SK-N-SH (cell line): ENCODE measurements around the gene USP2. TPM values are rescaled to one million over a fixed set of nuclear protein-coding genes. Genes with fewer than 3 reads are reported as not detected.

Experiments used
- CTCF ChIA-PET: fragments of 300-600, 350-600 bp; formaldehyde crosslinking; extraction: SDS; loops from one replicate; lab custom pipeline; 2021; lab: Yijun Ruan, JAX
- POLR2A ChIA-PET: fragments of 350-600 bp; sonication (Branson Sonifier 250); formaldehyde crosslinking; extraction: SDS; loops from one replicate; lab custom pipeline; 2020; ENCODE audit warnings: antibody characterized with exemption, inconsistent platforms; lab: Yijun Ruan, JAX
- DNase-seq: peaks from one replicate; pipeline ENCODE4 v3.0.0; 2012
- H2AFZ ChIP-seq: fragments of 200-600 bp; sonication (generic); 2 replicates; pipeline ENCODE4 v1.8.1; 2016; ENCODE audit warnings: antibody characterized with exemption, mild to moderate bottlenecking, low read depth
- H3F3A ChIP-seq: fragments of 200-600 bp; sonication (generic); replicated peaks from 2 replicates; pipeline ENCODE3; 2016; ENCODE audit warnings: antibody characterized with exemption, mild to moderate bottlenecking; ENCODE audit not compliant: insufficient read depth
- H3K27ac ChIP-seq, 2 experiments: fragments of 200-500 bp in 1 of 2; fragments of 200-600 bp in 1 of 2; sonication (Bioruptor generic) in 1 of 2; sonication (generic), shearing (Covaris generic) in 1 of 2; 2 replicates each; pipeline versions ENCODE4 v1.5.1 to v1.6.1; 2014 to 2016; ENCODE audit warnings: low read depth in 2 of 2, inconsistent platforms in 1 of 2, low read length in 1 of 2, mild to moderate bottlenecking in 1 of 2, mixed read lengths in 1 of 2
- H3K27me3 ChIP-seq: fragments of 200-600 bp; sonication (generic), shearing (Covaris generic); 2 replicates; pipeline ENCODE4 v1.6.1; 2016; ENCODE audit warnings: mixed run types; ENCODE audit not compliant: insufficient read depth
- H3K36me3 ChIP-seq, 2 experiments: fragments of 200-500 bp in 1 of 2; fragments of 200-600 bp in 1 of 2; sonication (Bioruptor generic) in 1 of 2; sonication (generic) in 1 of 2; replicated peaks in 1 of 2; 2 replicates each; pipeline versions ENCODE3 to v1.5.1; 2014 to 2016; ENCODE audit warnings: low read length in 1 of 2, mild to moderate bottlenecking in 1 of 2; ENCODE audit not compliant: insufficient read depth in 2 of 2, control insufficient read depth in 1 of 2
- H3K4me1 ChIP-seq, 2 experiments: fragments of 200-500 bp in 1 of 2; fragments of 200-600 bp in 1 of 2; sonication (Bioruptor generic) in 1 of 2; sonication (generic), shearing (Covaris generic) in 1 of 2; 2 replicates each; pipeline versions ENCODE4 v1.5.1 to v1.6.1; 2014 to 2016; ENCODE audit warnings: low read depth in 1 of 2, low read length in 1 of 2, mixed run types in 1 of 2; ENCODE audit not compliant: insufficient read depth in 2 of 2, control insufficient read depth in 1 of 2
- H3K4me2 ChIP-seq: fragments of 200-600 bp; sonication (generic), shearing (Covaris generic); 2 replicates; pipeline ENCODE4 v1.6.1; 2017; ENCODE audit warnings: mixed run types
- H3K4me3 ChIP-seq, 2 experiments: fragments of 200-500 bp in 1 of 2; fragments of 200-600 bp in 1 of 2; sonication (Bioruptor generic) in 1 of 2; sonication (generic), shearing (Covaris generic) in 1 of 2; 2 replicates each; pipeline versions ENCODE4 v1.5.1 to v1.8.1; 2014 to 2016; ENCODE audit warnings: low read depth in 2 of 2, inconsistent platforms in 1 of 2, low read length in 1 of 2, mild to moderate bottlenecking in 1 of 2, mixed read lengths in 1 of 2, moderate library complexity in 1 of 2
- H3K79me2 ChIP-seq: fragments of 200-600 bp; sonication (generic); 2 replicates; pipeline ENCODE4 v1.8.1; 2017; ENCODE audit warnings: mild to moderate bottlenecking; ENCODE audit not compliant: insufficient read depth
- H3K9ac ChIP-seq: fragments of 200-600 bp; sonication (generic); 2 replicates; pipeline ENCODE4 v1.6.1; 2017; ENCODE audit warnings: mixed run types
- H3K9me2 ChIP-seq: fragments of 200-600 bp; sonication (generic); 2 replicates; pipeline ENCODE4 v1.6.1; 2017; ENCODE audit warnings: mixed run types
- H3K9me3 ChIP-seq: fragments of 200-600 bp; sonication (generic); 2 replicates; pipeline ENCODE4 v1.6.1; 2017; ENCODE audit warnings: mixed run types, mild to moderate bottlenecking, moderate library complexity
- H4K20me1 ChIP-seq: fragments of 200-600 bp; sonication (generic); 2 replicates; pipeline ENCODE4 v1.6.1; 2017; ENCODE audit warnings: mild to moderate bottlenecking, mixed run types; ENCODE audit not compliant: insufficient read depth
- EP300 ChIP-seq, 2 experiments: IDR thresholded peaks; 2 replicates each; pipeline versions ENCODE4 v1.4.0 to v1.6.1; 2012; ENCODE audit warnings: borderline replicate concordance in 1 of 2, low read depth in 1 of 2, low read length in 1 of 2
- FOSL2 ChIP-seq: IDR thresholded peaks from 2 replicates; pipeline ENCODE4 v1.4.0; 2012; ENCODE audit warnings: low read depth, mild to moderate bottlenecking, moderate library complexity, borderline replicate concordance
- GABPA ChIP-seq: IDR thresholded peaks from 2 replicates; pipeline ENCODE4 v1.4.0; 2012; ENCODE audit warnings: low read depth, mild to moderate bottlenecking
- GATA2 ChIP-seq: sonication (generic); formaldehyde crosslinking; IDR thresholded peaks from 2 replicates; pipeline ENCODE4 v1.5.0; 2020; ENCODE audit warnings: mild to moderate bottlenecking, missing genetic modification reagents
- JUND ChIP-seq: IDR thresholded peaks from 2 replicates; pipeline ENCODE4 v1.4.0; 2012
- MEF2A ChIP-seq: IDR thresholded peaks from 2 replicates; pipeline ENCODE4 v1.4.0; 2012; ENCODE audit warnings: low read depth, borderline replicate concordance
- POLR2AphosphoS5 ChIP-seq: IDR thresholded peaks from 2 replicates; pipeline ENCODE4 v1.6.1; 2012; ENCODE audit warnings: low read depth, low read length
- RAD21 ChIP-seq: IDR thresholded peaks from 2 replicates; pipeline ENCODE4 v1.6.1; 2012; ENCODE audit warnings: mild to moderate bottlenecking, low read length
- RXRA ChIP-seq: IDR thresholded peaks from 2 replicates; pipeline ENCODE4 v1.4.0; 2012; ENCODE audit warnings: low read depth, mild to moderate bottlenecking, borderline replicate concordance
- SIN3A ChIP-seq: IDR thresholded peaks from 2 replicates; pipeline ENCODE4 v1.6.1; 2012; ENCODE audit warnings: low read depth, mild to moderate bottlenecking, low read length, moderate library complexity, borderline replicate concordance
- SMC3 ChIP-seq: IDR thresholded peaks from 2 replicates; pipeline ENCODE4 v1.6.1; 2012; ENCODE audit warnings: low read depth, low read length, improper control_type of control experiment
- TAF1 ChIP-seq: IDR thresholded peaks from 2 replicates; pipeline ENCODE4 v1.6.1; 2012; ENCODE audit warnings: low read depth, mild to moderate bottlenecking, low read length, moderate library complexity, borderline replicate concordance
- TCF12 ChIP-seq: IDR thresholded peaks from 2 replicates; pipeline ENCODE4 v1.4.0; 2012
- TEAD4 ChIP-seq: IDR thresholded peaks from 2 replicates; pipeline ENCODE4 v1.4.0; 2012; ENCODE audit warnings: mild to moderate bottlenecking, borderline replicate concordance; ENCODE audit not compliant: insufficient read depth
- WGBS: methylation state at CpG from one replicate; pipeline ENCODE4 v1.1.6; 2017; ENCODE audit warnings: low lambda C conversion rate; 5-methylcytosine and 5-hydroxymethylcytosine counted together
- polyA plus RNA-seq, 3 experiments: library from polyadenylated mRNA; depleted of rRNA; stranded (reverse); fragments of >200 nt; gene quantifications; 2 replicates each; pipeline ENCODE4 v1.2.3, GENCODE V29; 2012
- TF ChIP-seq, protein P1 (sequence below): IDR thresholded peaks from 2 replicates; pipeline ENCODE4 v1.4.0; 2012; ENCODE audit warnings: low read depth, borderline replicate concordance
- TF ChIP-seq, protein P2 (sequence below): IDR thresholded peaks from 2 replicates; pipeline ENCODE4 v1.6.1; 2012; ENCODE audit warnings: mild to moderate bottlenecking, low read depth, low read length, moderate library complexity
- TF ChIP-seq, protein P3 (sequence below): fragments of 150-350 bp; IDR thresholded peaks from 2 replicates; pipeline ENCODE4 v1.6.1; 2017; ENCODE audit warnings: antibody characterized with exemption, low read length, low read depth, borderline replicate concordance
- TF ChIP-seq, protein P4 (sequence below): IDR thresholded peaks from 2 replicates; pipeline ENCODE4; 2012
- TF ChIP-seq, protein P5 (sequence below): IDR thresholded peaks from 2 replicates; pipeline ENCODE4 v1.4.0; 2012; ENCODE audit warnings: low read depth
- TF ChIP-seq, protein P6 (sequence below): IDR thresholded peaks from 2 replicates; pipeline ENCODE4 v1.4.0; 2012; ENCODE audit warnings: low read depth, borderline replicate concordance

The USP2 gene
- polyA plus RNA-seq, 1 of the 3 experiments (the other 2 are of a cell fraction) = 0.97 TPM

DNA sequence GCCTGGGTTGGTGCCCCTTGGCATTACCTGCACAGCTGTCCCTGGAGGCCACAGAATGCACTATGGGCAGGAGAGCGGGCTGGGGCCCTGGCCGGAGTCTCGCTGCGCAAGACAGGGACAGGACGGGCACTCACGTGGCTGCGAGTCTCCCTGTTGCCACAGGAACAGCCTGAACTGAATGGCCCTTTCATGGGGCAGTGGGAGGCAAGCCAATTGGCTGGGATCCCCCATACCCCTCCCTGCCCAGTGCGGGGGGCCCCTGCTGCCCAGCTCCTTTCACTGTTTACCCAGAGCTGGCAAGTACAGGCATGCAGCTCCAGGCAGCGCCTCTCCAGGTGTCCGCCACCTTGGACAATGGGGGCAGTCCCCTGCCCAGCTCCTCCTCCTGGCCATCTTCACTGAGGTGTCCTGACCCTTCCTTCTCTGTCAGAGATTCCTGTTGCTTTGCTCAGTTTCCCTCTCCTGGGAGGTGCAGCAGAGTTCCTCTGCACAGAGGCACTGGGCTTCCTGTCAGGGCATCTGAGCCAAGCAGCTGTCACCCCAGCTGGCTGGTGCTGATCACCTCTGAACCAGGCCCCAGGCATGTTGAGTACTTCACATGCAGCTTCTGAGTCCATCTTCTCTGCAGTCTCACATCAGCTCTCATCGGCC, 5.2 kb downstream of the USP2 start (continued):
- TF ChIP-seq, protein P1, sequence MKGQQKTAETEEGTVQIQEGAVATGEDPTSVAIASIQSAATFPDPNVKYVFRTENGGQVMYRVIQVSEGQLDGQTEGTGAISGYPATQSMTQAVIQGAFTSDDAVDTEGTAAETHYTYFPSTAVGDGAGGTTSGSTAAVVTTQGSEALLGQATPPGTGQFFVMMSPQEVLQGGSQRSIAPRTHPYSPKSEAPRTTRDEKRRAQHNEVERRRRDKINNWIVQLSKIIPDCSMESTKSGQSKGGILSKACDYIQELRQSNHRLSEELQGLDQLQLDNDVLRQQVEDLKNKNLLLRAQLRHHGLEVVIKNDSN = no peak
- no peak for TF ChIP-seq TEAD4
- TF ChIP-seq MEF2A = no peak

DNA sequence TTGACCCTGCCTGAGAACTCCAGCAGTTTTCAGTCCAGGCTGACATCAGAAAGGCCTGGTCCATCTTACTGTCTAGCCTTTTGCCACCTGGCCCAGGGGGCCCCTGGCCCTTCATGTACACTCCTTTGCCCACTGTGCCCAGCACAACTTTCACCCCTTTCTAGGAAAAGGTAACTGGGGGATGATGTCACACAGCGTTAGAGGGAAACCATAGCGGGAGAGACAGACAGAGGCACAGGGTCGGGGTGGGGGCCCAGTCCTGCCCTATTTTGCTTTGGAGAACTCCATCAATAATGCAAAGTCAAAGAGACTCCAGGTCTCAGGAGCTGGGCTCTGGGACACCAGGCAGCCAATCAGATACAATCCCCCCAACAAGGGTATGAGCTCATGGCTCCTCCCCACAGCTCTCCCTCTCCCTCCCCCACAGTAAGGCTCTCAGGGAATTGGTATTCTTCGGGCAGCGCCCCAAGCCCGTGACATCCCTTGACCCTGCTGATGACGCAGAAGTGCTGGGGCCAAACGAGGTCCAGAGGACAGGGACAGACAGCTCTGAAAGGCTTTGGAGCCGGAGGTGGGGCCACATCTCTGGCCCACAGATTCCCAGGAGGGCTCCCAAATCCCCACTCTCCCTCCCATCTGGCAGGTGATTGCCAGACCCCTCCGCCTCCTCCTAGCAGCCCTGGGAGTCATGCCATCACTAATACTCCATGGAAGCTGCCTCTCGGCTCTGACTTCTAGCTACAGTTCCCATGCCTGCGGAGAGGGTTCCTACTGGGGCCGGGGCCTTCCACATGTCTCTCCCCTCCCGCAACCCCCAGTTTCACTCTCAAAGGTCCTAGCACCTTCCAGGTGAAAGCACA, 5.9 kb downstream of the USP2 start:
- ChIA-PET POLR2A (interaction anchor here (0.6 to 1.8 kb wide), 6 partner anchors 20 to 281 kb away, joined by 3 to 9 read pairs (median 6); no protein-coding TSS in a partner anchor), CTCF (interaction anchor here (0.6 to 22.5 kb wide), 19 partner anchors 11 to 353 kb away, joined by 3 to 390 read pairs (median 10); partner anchors contain the start of genes C1QTNF5, CBL, DPAGT1 and MFRP)
- H3K36me3 ChIP-seq = no peaks in the 10 kb centered on the region
- peaks cover 4 to 84% of the 10 kb centered on the region in 2 experiments for H3K4me1 ChIP-seq
- 86% methylated on average over 13 of the region's 14 CpGs for WGBS
- H3K79me2 ChIP-seq = no peaks in the 10 kb centered on the region
- H2AFZ ChIP-seq = no peak overlapping the region
- no peaks in the 10 kb centered on the region for H3F3A ChIP-seq
- H3K4me2 ChIP-seq = 0 out of 2 replicates have a peak overlapping the region, but pooled peaks have one; percentile 1
- DNase-seq = peak; percentile 45
- no peaks in the 10 kb centered on the region for H3K9me2 ChIP-seq
- no peaks in the 10 kb centered on the region for H3K9me3 ChIP-seq
- H3K9ac ChIP-seq = no peak overlapping the region
- no peaks in the 10 kb centered on the region for H3K27me3 ChIP-seq
- no peaks in the 10 kb centered on the region for H4K20me1 ChIP-seq
- peak overlapping the region in 1 of 2 experiments; percentile 98; a peak in 2 of 4 replicates for H3K27ac ChIP-seq
- H3K4me3 ChIP-seq = no peak overlapping the region
- TF ChIP-seq GABPA (no peak), RAD21 (no peak), TEAD4 (no peak), TAF1 (no peak), FOSL2 (no peak), JUND (no peak), GATA2 (CRISPR knock-in tag) (no peak), MEF2A (no peak), RXRA (no peak), EP300 (IDR thresholded peaks at IDR 0.05; ENCODE audit: borderline replicate concordance in 1 of 2, low read depth in 1 of 2, low read length in 1 of 2) (no peak), SIN3A (no peak), TCF12 (no peak), SMC3 (no peak), POLR2AphosphoS5 (no peak)
- TF ChIP-seq, protein P2, sequence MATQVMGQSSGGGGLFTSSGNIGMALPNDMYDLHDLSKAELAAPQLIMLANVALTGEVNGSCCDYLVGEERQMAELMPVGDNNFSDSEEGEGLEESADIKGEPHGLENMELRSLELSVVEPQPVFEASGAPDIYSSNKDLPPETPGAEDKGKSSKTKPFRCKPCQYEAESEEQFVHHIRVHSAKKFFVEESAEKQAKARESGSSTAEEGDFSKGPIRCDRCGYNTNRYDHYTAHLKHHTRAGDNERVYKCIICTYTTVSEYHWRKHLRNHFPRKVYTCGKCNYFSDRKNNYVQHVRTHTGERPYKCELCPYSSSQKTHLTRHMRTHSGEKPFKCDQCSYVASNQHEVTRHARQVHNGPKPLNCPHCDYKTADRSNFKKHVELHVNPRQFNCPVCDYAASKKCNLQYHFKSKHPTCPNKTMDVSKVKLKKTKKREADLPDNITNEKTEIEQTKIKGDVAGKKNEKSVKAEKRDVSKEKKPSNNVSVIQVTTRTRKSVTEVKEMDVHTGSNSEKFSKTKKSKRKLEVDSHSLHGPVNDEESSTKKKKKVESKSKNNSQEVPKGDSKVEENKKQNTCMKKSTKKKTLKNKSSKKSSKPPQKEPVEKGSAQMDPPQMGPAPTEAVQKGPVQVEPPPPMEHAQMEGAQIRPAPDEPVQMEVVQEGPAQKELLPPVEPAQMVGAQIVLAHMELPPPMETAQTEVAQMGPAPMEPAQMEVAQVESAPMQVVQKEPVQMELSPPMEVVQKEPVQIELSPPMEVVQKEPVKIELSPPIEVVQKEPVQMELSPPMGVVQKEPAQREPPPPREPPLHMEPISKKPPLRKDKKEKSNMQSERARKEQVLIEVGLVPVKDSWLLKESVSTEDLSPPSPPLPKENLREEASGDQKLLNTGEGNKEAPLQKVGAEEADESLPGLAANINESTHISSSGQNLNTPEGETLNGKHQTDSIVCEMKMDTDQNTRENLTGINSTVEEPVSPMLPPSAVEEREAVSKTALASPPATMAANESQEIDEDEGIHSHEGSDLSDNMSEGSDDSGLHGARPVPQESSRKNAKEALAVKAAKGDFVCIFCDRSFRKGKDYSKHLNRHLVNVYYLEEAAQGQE = no peak
- TF ChIP-seq, protein P3, sequence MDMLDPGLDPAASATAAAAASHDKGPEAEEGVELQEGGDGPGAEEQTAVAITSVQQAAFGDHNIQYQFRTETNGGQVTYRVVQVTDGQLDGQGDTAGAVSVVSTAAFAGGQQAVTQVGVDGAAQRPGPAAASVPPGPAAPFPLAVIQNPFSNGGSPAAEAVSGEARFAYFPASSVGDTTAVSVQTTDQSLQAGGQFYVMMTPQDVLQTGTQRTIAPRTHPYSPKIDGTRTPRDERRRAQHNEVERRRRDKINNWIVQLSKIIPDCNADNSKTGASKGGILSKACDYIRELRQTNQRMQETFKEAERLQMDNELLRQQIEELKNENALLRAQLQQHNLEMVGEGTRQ = no peak
- TF ChIP-seq, protein P4, sequence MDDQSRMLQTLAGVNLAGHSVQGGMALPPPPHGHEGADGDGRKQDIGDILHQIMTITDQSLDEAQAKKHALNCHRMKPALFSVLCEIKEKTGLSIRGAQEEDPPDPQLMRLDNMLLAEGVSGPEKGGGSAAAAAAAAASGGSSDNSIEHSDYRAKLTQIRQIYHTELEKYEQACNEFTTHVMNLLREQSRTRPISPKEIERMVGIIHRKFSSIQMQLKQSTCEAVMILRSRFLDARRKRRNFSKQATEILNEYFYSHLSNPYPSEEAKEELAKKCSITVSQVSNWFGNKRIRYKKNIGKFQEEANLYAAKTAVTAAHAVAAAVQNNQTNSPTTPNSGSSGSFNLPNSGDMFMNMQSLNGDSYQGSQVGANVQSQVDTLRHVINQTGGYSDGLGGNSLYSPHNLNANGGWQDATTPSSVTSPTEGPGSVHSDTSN = no peak
- TF ChIP-seq, protein P5, sequence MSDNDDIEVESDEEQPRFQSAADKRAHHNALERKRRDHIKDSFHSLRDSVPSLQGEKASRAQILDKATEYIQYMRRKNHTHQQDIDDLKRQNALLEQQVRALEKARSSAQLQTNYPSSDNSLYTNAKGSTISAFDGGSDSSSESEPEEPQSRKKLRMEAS = no peak
- TF ChIP-seq, protein P6, sequence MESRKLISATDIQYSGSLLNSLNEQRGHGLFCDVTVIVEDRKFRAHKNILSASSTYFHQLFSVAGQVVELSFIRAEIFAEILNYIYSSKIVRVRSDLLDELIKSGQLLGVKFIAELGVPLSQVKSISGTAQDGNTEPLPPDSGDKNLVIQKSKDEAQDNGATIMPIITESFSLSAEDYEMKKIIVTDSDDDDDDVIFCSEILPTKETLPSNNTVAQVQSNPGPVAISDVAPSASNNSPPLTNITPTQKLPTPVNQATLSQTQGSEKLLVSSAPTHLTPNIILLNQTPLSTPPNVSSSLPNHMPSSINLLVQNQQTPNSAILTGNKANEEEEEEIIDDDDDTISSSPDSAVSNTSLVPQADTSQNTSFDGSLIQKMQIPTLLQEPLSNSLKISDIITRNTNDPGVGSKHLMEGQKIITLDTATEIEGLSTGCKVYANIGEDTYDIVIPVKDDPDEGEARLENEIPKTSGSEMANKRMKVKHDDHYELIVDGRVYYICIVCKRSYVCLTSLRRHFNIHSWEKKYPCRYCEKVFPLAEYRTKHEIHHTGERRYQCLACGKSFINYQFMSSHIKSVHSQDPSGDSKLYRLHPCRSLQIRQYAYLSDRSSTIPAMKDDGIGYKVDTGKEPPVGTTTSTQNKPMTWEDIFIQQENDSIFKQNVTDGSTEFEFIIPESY = no peak
